ENCODE results near the gene SMARCD1. TPM values are rescaled to one million over a fixed set of nuclear protein-coding genes. Genes with fewer than 3 reads are reported as not detected.

Gene SMARCD1
- total and polyA plus RNA-seq, 10 donors: 17.4 to 85.7 (median 52.6) TPM

GRCh38 chr12:50120953-50121352, 35.8 kb downstream of the SMARCD1 start:
- WGBS, 5 donors: 87 to 98% (median 94%) methylated on average over 3 of the region's 3 CpGs
- Histone ChIP-seq H3K27me3 (replicated peaks in 1 of 7) (no peaks in the 10 kb centered on the region), H3K9me3 (no peaks in the 10 kb centered on the region), H3K4me1 (peaks cover 0 to 72% (median 32%) of the 10 kb centered on the region in 6 donors), H3K36me3 (peaks cover 0 to 100% (median 60%) of the 10 kb centered on the region in 6 donors), H3K27ac (no peak overlapping the region), H3K4me3 (no peak overlapping the region)
- TF ChIP-seq CTCF (IDR thresholded peaks at IDR 0.05 in 8 of 11, conservative IDR thresholded peaks at IDR 0.05 in 3 of 11): no peak
- TF ChIP-seq POLR2AphosphoS5 (IDR thresholded peaks at IDR 0.05): no peak
- TF ChIP-seq POLR2A (IDR thresholded peaks at IDR 0.05): no peak
- DNase-seq: no peak
- intact Hi-C loops (cut with DNase I; ENCODE audit: low total_unique reads): no loop called here

- TF ChIP-seq POLR2AphosphoS5 (IDR thresholded peaks at IDR 0.05) (no peak), POLR2A (IDR thresholded peaks at IDR 0.05) (no peak), CTCF (IDR thresholded peaks at IDR 0.05 in 8 of 11, conservative IDR thresholded peaks at IDR 0.05 in 3 of 11) (no peak)
- WGBS, 5 donors: 79 to 99% (median 86%) methylated on average over 5 of the region's 5 CpGs
These were observed 36.5 kb downstream of the SMARCD1 start for GRCh38 chr12:50121641-50122040.

GRCh38 chr12:50123203-50123602, 38.1 kb downstream of the SMARCD1 start:
- 64 to 80% (median 72%) methylated on average over 2 of the region's 2 CpGs for WGBS, 5 donors
- Histone ChIP-seq H3K4me1 (peaks cover 0 to 53% (median 22%) of the 10 kb centered on the region in 6 donors), H3K9me3 (no peaks in the 10 kb centered on the region), H3K36me3 (peaks cover 0 to 100% (median 64%) of the 10 kb centered on the region in 6 donors), H3K4me3 (no peak overlapping the region), H3K27ac (no peak overlapping the region), H3K27me3 (replicated peaks in 1 of 7) (no peaks in the 10 kb centered on the region)
- intact Hi-C loops (cut with DNase I; ENCODE audit: low total_unique reads): no loop called here
- no peak for DNase-seq
- TF ChIP-seq POLR2AphosphoS5 (IDR thresholded peaks at IDR 0.05): no peak
- no peak for TF ChIP-seq CTCF (IDR thresholded peaks at IDR 0.05 in 8 of 11, conservative IDR thresholded peaks at IDR 0.05 in 3 of 11)
- no peak for TF ChIP-seq POLR2A (IDR thresholded peaks at IDR 0.05)

More at GRCh38 chr12:50121641-50122040, 36.5 kb downstream of the SMARCD1 start:
- Histone ChIP-seq H3K36me3 (peaks cover 0 to 100% (median 58%) of the 10 kb centered on the region in 6 donors), H3K27me3 (replicated peaks in 1 of 7) (no peaks in the 10 kb centered on the region), H3K4me3 (no peak overlapping the region), H3K4me1 (peaks cover 0 to 66% (median 30%) of the 10 kb centered on the region in 6 donors), H3K9me3 (no peaks in the 10 kb centered on the region), H3K27ac (no peak overlapping the region)
- DNase-seq: no peak
- intact Hi-C loops (cut with DNase I; ENCODE audit: low total_unique reads): no loop called here

- TF ChIP-seq CTCF (IDR thresholded peaks at IDR 0.05 in 8 of 11, conservative IDR thresholded peaks at IDR 0.05 in 3 of 11): no peak
- no peak for TF ChIP-seq POLR2A (IDR thresholded peaks at IDR 0.05)
- TF ChIP-seq POLR2AphosphoS5 (IDR thresholded peaks at IDR 0.05): no peak
- H3K27me3 ChIP-seq (replicated peaks in 1 of 7): no peaks in the 10 kb centered on the region
- peaks cover 0 to 99% (median 55%) of the 10 kb centered on the region in 6 donors for H3K36me3 ChIP-seq
- H3K4me1 ChIP-seq: peaks cover 0 to 46% (median 20%) of the 10 kb centered on the region in 6 donors
- no peak for DNase-seq
- no peak overlapping the region for H3K27ac ChIP-seq
- H3K4me3 ChIP-seq: no peak overlapping the region
- intact Hi-C loops (cut with DNase I; ENCODE audit: low total_unique reads): no loop called here
- WGBS, 5 donors: 80 to 95% (median 87%) methylated on average over 2 of the region's 2 CpGs
- no peaks in the 10 kb centered on the region for H3K9me3 ChIP-seq
These were observed 42.4 kb downstream of the SMARCD1 start for GRCh38 chr12:50127546-50127945.
